ENCODE data around the gene OR10P1.
A peak's percentile ranks its signal among the peaks of the same experiment; 100 is the strongest.

The OR10P1 gene

GRCh38 chr12:55612646-55613045, 24.0 kb upstream of the OR10P1 start:
- Histone ChIP-seq H3K27me3 (replicated peaks; ENCODE audit: insufficient read depth, low read length) (no peaks in the 10 kb centered on the region), H3K9ac (ENCODE audit: low read length) (no peak overlapping the region), H4K20me1 (ENCODE audit: insufficient read depth, low read length) (no peaks in the 10 kb centered on the region), H3K27ac (ENCODE audit: low read length) (peak overlapping the region; percentile 38; the same call in 1 of the 2 replicates), H2AFZ (ENCODE audit: low read length) (peak overlapping the region; percentile 14; the same call in 1 of the 2 replicates), H3K9me3 (replicated peaks; ENCODE audit: insufficient read depth, low read length) (no peaks in the 10 kb centered on the region), H3K4me2 (ENCODE audit: low read depth, low read length) (peak overlapping the region; percentile 37; the same call in 1 of the 2 replicates), H3F3A (ENCODE audit: insufficient read depth, low read length) (0 out of 2 replicates have a peak, but pooled peaks cover 7% of the 10 kb centered on the region), H3K79me2 (ENCODE audit: low read length) (no peaks in the 10 kb centered on the region), H3K4me3 (ENCODE audit: low read length) (no peak overlapping the region), H3K36me3 (replicated peaks; ENCODE audit: insufficient read depth, low read length) (no peaks in the 10 kb centered on the region), H3K4me1 (ENCODE audit: low read length) (peaks cover 13% of the 10 kb centered on the region), H3K9me2 (replicated peaks; ENCODE audit: insufficient read depth, low read length) (no peaks in the 10 kb centered on the region)
- peak; percentile 75 for DNase-seq
- TF ChIP-seq EZH2phosphoT487 (IDR thresholded peaks at IDR 0.05; ENCODE audit: low read length) (no peak), CTCF (IDR thresholded peaks at IDR 0.05; ENCODE audit: low read length) (no peak), EZH2 (optimal IDR thresholded peaks at IDR 0.05; ENCODE audit: low read depth, low read length) (no peak)

GRCh38 chr12:55614764-55615163, 21.9 kb upstream of the OR10P1 start:
- Histone ChIP-seq H3K36me3 (replicated peaks; ENCODE audit: insufficient read depth, low read length) (no peaks in the 10 kb centered on the region), H3K27ac (ENCODE audit: low read length) (no peak overlapping the region), H3K79me2 (ENCODE audit: low read length) (no peaks in the 10 kb centered on the region), H3K9ac (ENCODE audit: low read length) (no peak overlapping the region), H3K9me3 (replicated peaks; ENCODE audit: insufficient read depth, low read length) (no peaks in the 10 kb centered on the region), H4K20me1 (ENCODE audit: insufficient read depth, low read length) (no peaks in the 10 kb centered on the region), H3K4me1 (ENCODE audit: low read length) (peaks cover 13% of the 10 kb centered on the region), H3K9me2 (replicated peaks; ENCODE audit: insufficient read depth, low read length) (no peaks in the 10 kb centered on the region), H2AFZ (ENCODE audit: low read length) (no peak overlapping the region), H3F3A (ENCODE audit: insufficient read depth, low read length) (0 out of 2 replicates have a peak, but pooled peaks cover 7% of the 10 kb centered on the region), H3K4me2 (ENCODE audit: low read depth, low read length) (no peak overlapping the region), H3K27me3 (replicated peaks; ENCODE audit: insufficient read depth, low read length) (no peaks in the 10 kb centered on the region), H3K4me3 (ENCODE audit: low read length) (no peak overlapping the region)
- TF ChIP-seq EZH2 (optimal IDR thresholded peaks at IDR 0.05; ENCODE audit: low read depth, low read length) (no peak), EZH2phosphoT487 (IDR thresholded peaks at IDR 0.05; ENCODE audit: low read length) (no peak), CTCF (IDR thresholded peaks at IDR 0.05; ENCODE audit: low read length) (no peak)
- DNase-seq, result no peak

GRCh38 chr12:55619354-55620138, 17.1 kb upstream of the OR10P1 start:
- no peaks in the 10 kb centered on the region for H3K4me1 ChIP-seq (ENCODE audit: low read length)
- no peaks in the 10 kb centered on the region for H3F3A ChIP-seq (ENCODE audit: insufficient read depth, low read length)
- H3K27ac ChIP-seq (ENCODE audit: low read length), result no peak overlapping the region
- peak; percentile 94 for DNase-seq
- H3K9me2 ChIP-seq (replicated peaks; ENCODE audit: insufficient read depth, low read length), result no peaks in the 10 kb centered on the region
- no peak overlapping the region for H3K9ac ChIP-seq (ENCODE audit: low read length)
- no peaks in the 10 kb centered on the region for H3K9me3 ChIP-seq (replicated peaks; ENCODE audit: insufficient read depth, low read length)
- no peak overlapping the region for H3K4me3 ChIP-seq (ENCODE audit: low read length)
- no peaks in the 10 kb centered on the region for H4K20me1 ChIP-seq (ENCODE audit: insufficient read depth, low read length)
- TF ChIP-seq EZH2phosphoT487 (IDR thresholded peaks at IDR 0.05; ENCODE audit: low read length) (no peak), CTCF (IDR thresholded peaks at IDR 0.05; ENCODE audit: low read length) (peak; percentile 88), EZH2 (optimal IDR thresholded peaks at IDR 0.05; ENCODE audit: low read depth, low read length) (no peak)
- H3K4me2 ChIP-seq (ENCODE audit: low read depth, low read length), result peak overlapping the region; percentile 27
- H3K36me3 ChIP-seq (replicated peaks; ENCODE audit: insufficient read depth, low read length), result no peaks in the 10 kb centered on the region
- H3K27me3 ChIP-seq (replicated peaks; ENCODE audit: insufficient read depth, low read length), result no peaks in the 10 kb centered on the region
- H2AFZ ChIP-seq (ENCODE audit: low read length), result peak overlapping the region; percentile 34
- no peaks in the 10 kb centered on the region for H3K79me2 ChIP-seq (ENCODE audit: low read length)

All from MM.1S (cell line).